Mesendoderm (in vitro differentiated cells): ENCODE measurements around the gene SOWAHB. TPM values are rescaled to one million over a fixed set of nuclear protein-coding genes. Genes with fewer than 3 reads are reported as not detected.

Experiments
- DNase-seq: peaks from one replicate; pipeline ENCODE4 v3.0.0; 2013
- H2AK5ac ChIP-seq: 2 replicates; pipeline ENCODE4 v1.6.1; 2013; ENCODE audit warnings: low read length, inconsistent platforms
- H2BK120ac ChIP-seq: 2 replicates; pipeline ENCODE4 v1.6.1; 2013; ENCODE audit warnings: low read depth, mild to moderate bottlenecking, low read length, moderate library complexity, mixed read lengths
- H2BK15ac ChIP-seq: replicated peaks from 2 replicates; pipeline ENCODE4 v1.6.1; 2013; ENCODE audit warnings: low read depth, mild to moderate bottlenecking, moderate library complexity
- H2BK5ac ChIP-seq: 2 replicates; pipeline ENCODE4 v1.6.1; 2013; ENCODE audit warnings: low read length, inconsistent platforms
- H3K18ac ChIP-seq: 2 replicates; pipeline ENCODE4 v1.6.1; 2013; ENCODE audit warnings: mild to moderate bottlenecking, low read length, mixed read lengths
- H3K23ac ChIP-seq: one replicate; pipeline ENCODE4 v1.6.1; 2013; ENCODE audit warnings: low read length
- H3K27ac ChIP-seq: 2 replicates; pipeline ENCODE4 v1.5.1; 2013; ENCODE audit warnings: low read depth, mild to moderate bottlenecking, inconsistent platforms, low read length, moderate library complexity
- H3K27me3 ChIP-seq: 2 replicates; pipeline ENCODE4 v1.6.1; 2013; ENCODE audit warnings: low read length, control low read depth, mild to moderate bottlenecking, inconsistent platforms; ENCODE audit not compliant: insufficient read depth, poor library complexity
- H3K36me3 ChIP-seq: 2 replicates; pipeline ENCODE4 v1.6.1; 2013; ENCODE audit warnings: low read length, inconsistent platforms; ENCODE audit not compliant: control insufficient read depth, insufficient read depth
- H3K4ac ChIP-seq: one replicate; pipeline ENCODE4 v1.6.1; 2013; ENCODE audit warnings: low read depth, mild to moderate bottlenecking, low read length, moderate library complexity
- H3K4me1 ChIP-seq: 2 replicates; pipeline ENCODE4 v1.6.1; 2013; ENCODE audit warnings: low read depth, low read length, inconsistent platforms; ENCODE audit not compliant: control insufficient read depth
- H3K4me2 ChIP-seq: 2 replicates; pipeline ENCODE4 v1.6.1; 2013; ENCODE audit warnings: low read length
- H3K4me3 ChIP-seq: 2 replicates; pipeline ENCODE4 v1.5.1; 2013; ENCODE audit warnings: mild to moderate bottlenecking, low read length
- H3K56ac ChIP-seq: one replicate; pipeline ENCODE4 v1.6.1; 2013; ENCODE audit warnings: low read length
- H3K79me1 ChIP-seq: 2 replicates; pipeline ENCODE4 v1.6.1; 2013; ENCODE audit warnings: low read length, inconsistent platforms
- H3K79me2 ChIP-seq: 2 replicates; pipeline ENCODE4 v1.6.1; 2013; ENCODE audit warnings: mild to moderate bottlenecking, low read length; ENCODE audit not compliant: control insufficient read depth, insufficient read depth
- H3K9ac ChIP-seq: 2 replicates; pipeline ENCODE4 v1.6.1; 2013; ENCODE audit warnings: low read length, inconsistent platforms
- H4K5ac ChIP-seq: one replicate; pipeline ENCODE4 v1.6.1; 2013; ENCODE audit warnings: low read length
- H4K8ac ChIP-seq: one replicate; pipeline ENCODE4 v1.6.1; 2013; ENCODE audit warnings: low read depth, mild to moderate bottlenecking, control low read depth, low read length, moderate library complexity
- WGBS: extraction: QIAGEN DNeasy Blood & Tissue Kit; methylation state at CpG from one replicate; pipeline ENCODE4 v1.1.7; 2013; ENCODE audit warnings: low lambda C conversion rate, missing lambda C conversion rate; ENCODE audit not compliant: insufficient coverage; ENCODE audit errors: extremely low coverage; 5-methylcytosine and 5-hydroxymethylcytosine counted together
- polyA plus RNA-seq, 2 experiments: library from polyadenylated mRNA; stranded (reverse); fragments of 200-250 nt; gene quantifications; one replicate each; pipeline ENCODE4 v1.2.3, GENCODE V29; 2013

The SOWAHB gene
- 0.20 TPM for polyA plus RNA-seq (2013, experiment 1 of 2)
- polyA plus RNA-seq (2013, experiment 2 of 2), result 0.15 TPM

- Histone ChIP-seq H2AK5ac (no peak within 1 kb of the TSS), H3K27ac (no peak within 1 kb of the TSS), H3K4me1 (no peaks in the 10 kb centered on the region), H3K79me2 (no peaks in the 10 kb centered on the region), H3K56ac (peak within 1 kb of the TSS; percentile 73), H4K5ac (no peak within 1 kb of the TSS), H3K23ac (no peak within 1 kb of the TSS), H3K4ac (no peak within 1 kb of the TSS), H3K79me1 (no peaks in the 10 kb centered on the region), H2BK15ac (no peak within 1 kb of the TSS), H3K4me2 (peak within 1 kb of the TSS; percentile 69), H3K4me3 (peak within 1 kb of the TSS; percentile 23), H3K36me3 (no peaks in the 10 kb centered on the region), H3K9ac (peak within 1 kb of the TSS; percentile 25), H2BK5ac (no peak within 1 kb of the TSS), H4K8ac (no peak within 1 kb of the TSS), H3K18ac (peak within 1 kb of the TSS; percentile 47), H3K27me3 (peaks cover 6% of the 10 kb centered on the region), H2BK120ac (no peak within 1 kb of the TSS)
- WGBS, result no CpG with 5 or more reads among the region's 76 CpGs
- DNase-seq, result peak; percentile 79
Observed at GRCh38 chr4:76897536-76898384, at the start of gene SOWAHB. SOWAHB (minus strand) TSS chr4:76898144; CDS start chr4:76897849, 295 bp downstream.

GRCh38 chr4:76947369-76947768, 49.4 kb upstream of the SOWAHB start:
- H3K18ac ChIP-seq, result no peak overlapping the region
- H3K56ac ChIP-seq, result peak overlapping the region; percentile 39
- H2BK120ac ChIP-seq, result no peak overlapping the region
- H3K4me3 ChIP-seq, result no peak overlapping the region
- H3K4ac ChIP-seq, result no peak overlapping the region
- no peak overlapping the region for H3K27ac ChIP-seq
- H3K9ac ChIP-seq, result peak overlapping the region; percentile 12
- H3K27me3 ChIP-seq, result no peaks in the 10 kb centered on the region
- H2AK5ac ChIP-seq, result no peak overlapping the region
- peak overlapping the region; percentile 10 for H3K4me2 ChIP-seq
- no CpG with 5 or more reads among the region's 2 CpGs for WGBS
- peaks cover 8% of the 10 kb centered on the region for H3K4me1 ChIP-seq
- DNase-seq, result peak; percentile 36
- no peak overlapping the region for H4K5ac ChIP-seq
- peaks cover 8% of the 10 kb centered on the region for H3K79me1 ChIP-seq
- no peak overlapping the region for H4K8ac ChIP-seq
- no peak overlapping the region for H2BK15ac ChIP-seq
- no peak overlapping the region for H3K23ac ChIP-seq
- H3K79me2 ChIP-seq, result peaks cover 37% of the 10 kb centered on the region
- no peak overlapping the region for H2BK5ac ChIP-seq
- no peaks in the 10 kb centered on the region for H3K36me3 ChIP-seq

GRCh38 chr4:76943790-76944189, 45.8 kb upstream of the SOWAHB start:
- no peak overlapping the region for H4K8ac ChIP-seq

GRCh38 chr4:76943129-76943620, 45.2 kb upstream of the SOWAHB start:
- H3K23ac ChIP-seq, result no peak overlapping the region
- no peak for DNase-seq
- no peak overlapping the region for H3K18ac ChIP-seq
- H3K4ac ChIP-seq, result no peak overlapping the region
- H4K5ac ChIP-seq, result no peak overlapping the region
- no peak overlapping the region for H3K56ac ChIP-seq
- no peak overlapping the region for H2BK15ac ChIP-seq
- no peak overlapping the region for H2BK5ac ChIP-seq
- peaks cover 11% of the 10 kb centered on the region for H3K79me2 ChIP-seq
- H2BK120ac ChIP-seq, result no peak overlapping the region
- H4K8ac ChIP-seq, result no peak overlapping the region
- H3K4me1 ChIP-seq, result peaks cover 5% of the 10 kb centered on the region
- no peak overlapping the region for H3K4me3 ChIP-seq
- H3K9ac ChIP-seq, result no peak overlapping the region
- no peak overlapping the region for H3K4me2 ChIP-seq
- no peak overlapping the region for H2AK5ac ChIP-seq
- H3K27ac ChIP-seq, result no peak overlapping the region
- peaks cover 4% of the 10 kb centered on the region for H3K79me1 ChIP-seq
- H3K36me3 ChIP-seq, result no peaks in the 10 kb centered on the region
- no peaks in the 10 kb centered on the region for H3K27me3 ChIP-seq
- WGBS, result no CpG with 5 or more reads among the region's 6 CpGs

More at GRCh38 chr4:76943790-76944189, 45.8 kb upstream of the SOWAHB start:
- Histone ChIP-seq H3K18ac (no peak overlapping the region), H3K4ac (no peak overlapping the region), H2BK5ac (no peak overlapping the region), H3K79me1 (peaks cover 8% of the 10 kb centered on the region), H2BK120ac (no peak overlapping the region), H3K9ac (no peak overlapping the region), H3K56ac (no peak overlapping the region), H3K36me3 (no peaks in the 10 kb centered on the region), H3K4me2 (no peak overlapping the region), H4K5ac (no peak overlapping the region), H3K4me1 (peaks cover 5% of the 10 kb centered on the region), H3K79me2 (peaks cover 16% of the 10 kb centered on the region), H3K27ac (no peak overlapping the region), H3K23ac (no peak overlapping the region), H3K4me3 (no peak overlapping the region), H2BK15ac (no peak overlapping the region), H2AK5ac (no peak overlapping the region), H3K27me3 (no peaks in the 10 kb centered on the region)
- DNase-seq, result no peak
- no CpG with 5 or more reads among the region's 1 CpG for WGBS

GRCh38 chr4:76939184-76939583, 41.2 kb upstream of the SOWAHB start:
- Histone ChIP-seq H3K18ac (no peak overlapping the region), H2AK5ac (no peak overlapping the region), H3K27me3 (no peaks in the 10 kb centered on the region), H3K4ac (no peak overlapping the region), H3K4me1 (no peaks in the 10 kb centered on the region), H2BK15ac (no peak overlapping the region), H3K23ac (no peak overlapping the region), H3K4me2 (no peak overlapping the region), H3K4me3 (no peak overlapping the region), H3K56ac (no peak overlapping the region), H2BK5ac (no peak overlapping the region), H3K36me3 (no peaks in the 10 kb centered on the region), H3K79me2 (no peaks in the 10 kb centered on the region), H2BK120ac (no peak overlapping the region), H4K5ac (no peak overlapping the region), H3K9ac (no peak overlapping the region), H4K8ac (no peak overlapping the region), H3K27ac (no peak overlapping the region), H3K79me1 (no peaks in the 10 kb centered on the region)
- no peak for DNase-seq
- no CpG with 5 or more reads among the region's 2 CpGs for WGBS
